Right lobe of liver (tissue), 6 donors: Measurements from ENCODE around the gene ETHE1. TPM values are rescaled to one million over a fixed set of nuclear protein-coding genes. Genes with fewer than 3 reads are reported as not detected.

Experiments used
- ATAC-seq, 4 donors: fragments of 200-7000 bp; cut with Tn5 transposase; one replicate each; pipeline ENCODE4 v1.9.1; 2020; ENCODE audit warnings: mild to moderate bottlenecking in 4 of 4, moderate library complexity in 4 of 4
- DNase-seq, 3 donors: peaks; one replicate each; pipeline ENCODE4 v3.0.0-alpha.2; 2020
- H3K27ac ChIP-seq, 3 donors: fragments of 200-600 bp; one replicate each; pipeline ENCODE4 v1.8.0; 2022
- H3K27me3 ChIP-seq, 2 donors: fragments of 200-600 bp; one replicate each; pipeline ENCODE4 v1.8.0; 2022
- H3K36me3 ChIP-seq, 4 donors: fragments of 200-600 bp; sonication (generic) in 1 of 4; one replicate each; pipeline versions ENCODE4 v1.5.1 to v1.8.0; 2017 to 2022; ENCODE audit warnings: control low read depth in 1 of 4
- H3K4me1 ChIP-seq, 4 donors: fragments of 200-600 bp; sonication (generic) in 1 of 4; one replicate each; pipeline versions ENCODE4 v1.5.1 to v1.8.0; 2017 to 2022; ENCODE audit warnings: control low read depth in 1 of 4
- H3K4me3 ChIP-seq, 3 donors: fragments of 200-600 bp; one replicate each; pipeline ENCODE4 v1.8.0; 2022
- H3K9me3 ChIP-seq, 4 donors: fragments of 200-600 bp; sonication (generic) in 1 of 4; one replicate each; pipeline versions ENCODE4 v1.5.1 to v1.8.0; 2017 to 2022; ENCODE audit warnings: control low read depth in 1 of 4
- CTCF ChIP-seq, 4 donors: fragments of 200-600 bp in 3 of 4; fragments of 450-650 bp in 1 of 4; IDR thresholded peaks; one replicate each; pipeline versions ENCODE4 v1.5.1 to v1.8.0; 2016 to 2022; ENCODE audit warnings: antibody characterized with exemption in 4 of 4, mild to moderate bottlenecking in 2 of 4
- POLR2A ChIP-seq: fragments of 450-650 bp; IDR thresholded peaks from one replicate; pipeline ENCODE4 v1.6.1; 2017; ENCODE audit warnings: antibody characterized with exemption, mild to moderate bottlenecking
- WGBS: methylation state at CpG from one replicate; pipeline ENCODE4 v1.1.6; 2018; ENCODE audit warnings: low coverage, low lambda C conversion rate; ENCODE audit not compliant: insufficient coverage; ENCODE audit errors: missing lambda C conversion rate; 5-methylcytosine and 5-hydroxymethylcytosine counted together
- intact Hi-C, 2 donors: fragments of 100-400 bp; cut with DNase I; formaldehyde crosslinking; loops; one replicate each; pipeline versions ENCODE4 v1.11.2 to v1.14.1; 2022
- total RNA-seq, 6 experiments: library from RNA; depleted of rRNA in 2 of 6; stranded (reverse); fragments of >200 nt in 2 of 6; fragmentation: NEBNext Ultra II Directional in 3 of 6; extraction: Animal tissue kit (Norgen Biotek cat#: 25700) in 3 of 6; gene quantifications; one replicate each; pipeline versions ENCODE4 v1.1.0 to v1.2.4, GENCODE V29; 2016 to 2023
- donor health status: DM: no; HTN: yes; CAD: no.
- donor health status: DM: no; HTN: no; CAD: no.
- donor health status: DM: no; HTN: no; CAD: no.
- donor health status: DM: no; HTN: yes; CAD: no.
- donor health status: DM: no; HTN: yes; CAD: no.

The ETHE1 gene
- total RNA-seq, 6 experiments from 2014 or later, result 26.4 to 60.8 (median 46.3) TPM

DNA sequence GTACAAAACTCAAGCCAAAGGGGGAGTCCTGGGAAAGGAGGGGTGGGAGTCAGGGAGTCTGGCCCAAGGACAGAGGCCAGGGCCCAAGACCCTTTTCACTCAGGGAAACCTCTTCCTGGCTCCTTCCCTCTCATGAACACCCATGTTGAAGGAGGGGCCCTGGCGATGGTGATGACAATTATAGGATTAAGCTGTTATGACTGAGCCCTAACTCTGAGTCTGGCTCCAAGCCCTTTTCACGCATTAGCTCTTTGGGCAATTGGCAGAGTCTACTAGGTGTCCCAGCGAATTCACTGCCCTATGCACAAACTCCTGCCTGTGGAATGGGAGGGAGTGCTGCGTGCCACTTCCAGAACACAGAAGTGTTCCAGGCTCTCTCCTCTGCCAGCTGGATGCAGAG is 26.7 kb upstream of the ETHE1 start:
- H3K4me1 ChIP-seq, result no peaks in the 10 kb centered on the region
- no peak overlapping the region for H3K4me3 ChIP-seq
- TF ChIP-seq CTCF (IDR thresholded peaks at IDR 0.05), result no peak
- TF ChIP-seq POLR2A, result no peak
- DNase-seq, result no peak
- H3K27ac ChIP-seq, result no peak overlapping the region
- H3K27me3 ChIP-seq, result no peaks in the 10 kb centered on the region
- ATAC-seq, result no peak
- intact Hi-C loops, result loop anchor here in 1 of 2 donors (10.0 kb wide), 1 partner anchor 101 kb away; no protein-coding TSS in a partner anchor
- peaks cover 0 to 21% (median 0%) of the 10 kb centered on the region in 4 donors for H3K36me3 ChIP-seq
- 83% methylated on average over 1 of the region's 4 CpGs for WGBS
- no peaks in the 10 kb centered on the region for H3K9me3 ChIP-seq

- H3K9me3 ChIP-seq, result no peaks in the 10 kb centered on the region
- no peak for TF ChIP-seq CTCF (IDR thresholded peaks at IDR 0.05)
- no peak for TF ChIP-seq POLR2A
- no peaks in the 10 kb centered on the region for H3K4me1 ChIP-seq
- no peaks in the 10 kb centered on the region for H3K27me3 ChIP-seq
- no peak for ATAC-seq
- DNase-seq, result no peak
- no peak overlapping the region for H3K4me3 ChIP-seq
- H3K36me3 ChIP-seq, result peaks cover 0 to 21% (median 0%) of the 10 kb centered on the region in 4 donors
- no peak overlapping the region for H3K27ac ChIP-seq
- no CpG with 5 or more reads among the region's 3 CpGs for WGBS
- intact Hi-C loops, result loop anchor here in 1 of 2 donors (10.0 kb wide), 1 partner anchor 102 kb away; no protein-coding TSS in a partner anchor
These were observed 25.6 kb upstream of the ETHE1 start for GRCh38 chr19:43552616-43553015.

DNA sequence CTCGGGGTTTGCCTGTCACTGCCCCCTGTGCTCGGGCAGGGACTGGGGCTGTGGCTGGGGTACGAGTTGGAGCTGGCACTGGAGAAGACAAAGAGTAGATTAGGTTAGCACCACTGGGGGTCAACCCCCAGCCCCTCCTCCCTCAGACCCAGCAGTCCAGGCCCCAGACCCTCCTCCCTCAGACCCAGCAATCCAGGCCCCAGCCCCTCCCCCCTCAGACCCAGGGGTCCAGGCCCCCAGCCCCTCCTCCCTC is 25.1 kb upstream of the ETHE1 start:
- H3K36me3 ChIP-seq, result peaks cover 0 to 21% (median 0%) of the 10 kb centered on the region in 4 donors
- no peak for ATAC-seq
- no CpG with 5 or more reads among the region's 3 CpGs for WGBS

DNA sequence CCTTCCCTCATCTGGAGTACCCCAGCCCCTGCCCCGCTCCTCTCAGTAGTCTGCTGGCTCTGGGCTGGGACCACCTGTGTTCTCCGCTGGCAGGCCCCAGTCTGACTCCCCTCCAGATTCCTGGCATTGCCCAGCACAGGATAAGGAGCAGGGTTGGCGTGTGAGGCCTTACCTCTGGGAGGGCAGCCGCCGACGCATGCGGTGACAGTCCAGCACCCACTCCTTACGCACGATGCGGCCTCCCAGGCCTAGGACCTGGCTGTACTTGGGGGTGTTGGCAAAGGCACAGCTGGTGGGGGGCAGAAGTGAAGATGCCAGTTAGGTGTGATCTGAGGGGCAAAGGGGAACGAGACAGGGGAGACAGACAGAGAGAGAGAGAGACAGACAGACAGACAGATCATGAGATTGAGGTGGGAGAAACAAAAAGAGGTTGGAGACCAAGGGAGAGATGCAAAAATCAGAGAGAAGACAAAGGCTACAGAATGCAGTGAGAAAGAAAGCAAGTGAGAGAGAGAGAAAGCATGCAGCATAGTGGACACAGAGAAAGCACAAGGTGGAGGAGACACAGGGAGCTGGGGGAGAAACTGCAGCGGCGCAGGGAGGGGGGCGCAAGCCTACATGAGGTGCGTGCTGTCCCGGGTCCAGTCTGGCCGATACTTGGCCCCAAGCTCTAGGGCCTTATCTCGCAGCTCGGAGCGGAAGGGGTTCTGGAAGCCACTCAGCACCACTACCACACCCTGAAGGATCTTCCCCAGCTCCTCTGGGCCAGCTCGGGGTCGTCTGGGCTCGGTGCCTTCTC is 24.6 kb upstream of the ETHE1 start:
- Histone ChIP-seq H3K36me3 (peaks cover 0 to 21% (median 0%) of the 10 kb centered on the region in 4 donors), H3K27ac (no peak overlapping the region), H3K4me3 (no peak overlapping the region), H3K4me1 (no peaks in the 10 kb centered on the region), H3K27me3 (no peaks in the 10 kb centered on the region), H3K9me3 (no peaks in the 10 kb centered on the region)
- intact Hi-C loops, result loop anchor here in 1 of 2 donors (10.0 kb wide), 1 partner anchor 103 kb away; no protein-coding TSS in a partner anchor
- TF ChIP-seq CTCF (IDR thresholded peaks at IDR 0.05), result no peak
- no peak for TF ChIP-seq POLR2A
- 67% methylated on average over 3 of the region's 23 CpGs for WGBS
- no peak for ATAC-seq
- no peak for DNase-seq

More for the DNA sequence above, 25.1 kb upstream of the ETHE1 start:
- Histone ChIP-seq H3K9me3 (no peaks in the 10 kb centered on the region), H3K27me3 (no peaks in the 10 kb centered on the region), H3K4me1 (no peaks in the 10 kb centered on the region), H3K27ac (no peak overlapping the region), H3K4me3 (no peak overlapping the region)
- TF ChIP-seq CTCF (IDR thresholded peaks at IDR 0.05) (no peak), POLR2A (no peak)
- intact Hi-C loops, result loop anchor here in 1 of 2 donors (10.0 kb wide), 1 partner anchor 103 kb away; no protein-coding TSS in a partner anchor
- DNase-seq, result no peak
